Stimulated activated CD4-positive, alpha-beta T cell treated with anti-CD3 and anti-CD28 coated beads, TNF-alpha, amount 100 ng/mL, for 1 hour (primary cell): Measurements from ENCODE around the gene RARG.

Experiments used
- DNase-seq, 3 donors: peaks; one replicate each; pipeline ENCODE4 v3.0.0-alpha.2; 2020; ENCODE audit warnings: low read depth in 3 of 3, low spot score in 1 of 3

The RARG gene

DNA sequence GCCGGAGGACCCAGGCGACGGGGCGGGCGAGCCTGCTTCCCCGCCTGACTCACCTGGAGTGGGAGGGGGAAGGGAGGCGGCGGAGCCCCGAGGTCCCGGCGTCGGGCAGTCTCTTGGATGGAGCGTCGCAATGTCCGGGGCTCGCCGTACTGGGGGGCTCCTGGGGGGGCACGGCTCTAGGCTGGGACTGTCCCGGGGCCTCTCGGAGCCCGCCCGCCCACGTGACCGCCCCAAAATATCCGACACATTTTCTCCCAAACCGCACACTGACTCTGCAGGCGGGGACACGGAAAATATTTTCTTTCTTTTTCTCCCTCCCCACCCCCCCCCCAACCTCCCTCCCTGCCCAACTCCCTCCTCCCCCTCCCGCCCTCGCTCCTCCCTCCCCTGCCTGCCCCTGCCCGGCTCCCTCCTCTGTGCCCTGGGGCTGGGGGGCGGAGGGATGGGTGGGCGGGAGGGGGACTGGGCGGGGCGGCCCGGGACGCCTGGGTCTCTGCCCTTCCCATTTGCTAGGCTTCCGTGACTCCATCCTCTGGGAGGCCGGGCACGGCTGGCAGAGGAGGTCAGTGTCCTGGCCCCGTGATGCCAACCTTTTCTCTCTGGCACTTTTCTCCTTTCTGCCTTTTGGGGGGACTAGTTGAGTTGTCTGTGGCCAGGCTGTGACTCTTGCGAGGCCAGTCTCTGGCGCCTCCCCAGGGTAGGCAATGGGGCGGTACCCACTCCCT lies at the start of gene RARG:
Gene RARG (minus strand): TSS at position 289 of the 725 bp plus-strand sequence. CDS start 4,664 bp downstream, outside the sequence.
- peak in 2 of 3 donors; percentile 51 to 57 for DNase-seq

DNA sequence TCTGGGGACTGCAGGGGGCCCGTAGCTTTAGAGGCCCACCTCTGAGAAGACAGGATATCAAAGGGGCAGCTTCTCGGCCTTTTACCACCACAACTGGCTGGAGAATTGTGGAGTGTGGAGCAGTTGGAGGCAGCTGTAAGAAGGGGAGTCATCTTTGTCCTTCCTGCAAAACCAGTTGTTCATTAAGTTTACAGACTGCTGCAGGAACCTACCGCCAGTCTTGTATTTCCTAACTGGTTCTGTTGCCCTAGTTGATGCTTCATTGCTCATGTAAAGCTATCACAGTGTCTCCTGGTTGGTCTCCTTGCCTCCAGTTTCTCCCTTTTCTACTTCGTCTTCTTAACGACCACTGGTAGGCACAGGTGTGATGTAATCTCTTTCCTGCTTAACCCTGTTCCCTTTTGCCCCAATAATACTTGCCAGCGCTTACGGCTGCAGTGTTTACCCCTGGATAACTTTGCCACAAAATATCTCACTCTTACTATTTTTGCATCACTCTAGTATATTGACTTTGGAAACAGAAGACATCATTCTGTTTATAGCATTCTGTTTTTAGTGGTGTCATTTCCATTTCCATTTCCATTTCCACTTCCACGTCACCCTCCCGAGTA lies 48.0 kb upstream of the RARG start:
- DNase-seq, result no peak

DNA sequence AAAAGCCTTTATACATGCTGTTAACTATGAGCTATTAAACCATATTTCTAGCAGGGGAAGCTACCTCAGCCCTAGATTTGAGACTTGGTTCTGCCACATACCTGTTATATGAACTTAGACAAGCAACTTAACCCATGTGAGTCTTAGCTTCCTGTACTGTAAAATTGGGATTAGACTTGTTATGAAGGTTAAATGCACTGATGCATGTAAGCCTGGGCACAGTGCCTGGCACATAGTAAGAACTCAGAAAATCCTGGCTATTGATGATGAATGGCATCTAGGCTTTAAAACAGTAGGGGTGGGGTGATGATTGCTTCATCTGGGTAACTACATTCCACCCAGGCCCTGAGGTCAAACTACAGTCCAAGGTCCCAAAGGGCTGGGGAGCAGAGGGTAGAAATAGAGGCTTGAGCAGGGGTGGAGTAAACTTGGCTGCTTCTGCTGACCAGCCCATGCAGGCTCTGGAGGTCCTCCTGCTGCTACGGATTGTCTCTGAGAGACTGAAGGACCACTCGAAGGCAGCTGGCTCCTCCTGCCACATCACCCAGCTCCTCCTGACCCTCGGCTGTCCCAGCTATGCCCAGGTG lies 47.4 kb upstream of the RARG start:
- no peak for DNase-seq

DNA sequence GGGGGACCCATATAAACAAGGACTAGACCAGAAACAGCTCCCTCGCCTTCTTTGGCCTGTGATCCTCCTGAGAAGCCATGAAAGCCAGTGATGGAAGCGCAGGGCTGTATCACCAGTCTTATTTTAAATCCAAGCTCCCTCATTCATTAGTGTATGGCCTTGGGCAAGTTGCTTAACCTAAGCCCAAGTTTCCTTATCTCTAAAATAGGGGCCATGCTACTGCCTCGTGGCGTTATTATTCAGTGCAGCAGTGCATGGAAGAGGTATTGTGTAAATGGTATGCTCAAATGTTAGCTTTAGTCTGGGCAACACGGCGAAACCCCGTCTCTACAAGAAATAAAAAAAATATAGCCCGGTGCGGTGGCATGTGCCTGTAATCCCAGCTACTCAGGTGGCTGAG lies 46.0 kb upstream of the RARG start:
- DNase-seq, result no peak

DNA sequence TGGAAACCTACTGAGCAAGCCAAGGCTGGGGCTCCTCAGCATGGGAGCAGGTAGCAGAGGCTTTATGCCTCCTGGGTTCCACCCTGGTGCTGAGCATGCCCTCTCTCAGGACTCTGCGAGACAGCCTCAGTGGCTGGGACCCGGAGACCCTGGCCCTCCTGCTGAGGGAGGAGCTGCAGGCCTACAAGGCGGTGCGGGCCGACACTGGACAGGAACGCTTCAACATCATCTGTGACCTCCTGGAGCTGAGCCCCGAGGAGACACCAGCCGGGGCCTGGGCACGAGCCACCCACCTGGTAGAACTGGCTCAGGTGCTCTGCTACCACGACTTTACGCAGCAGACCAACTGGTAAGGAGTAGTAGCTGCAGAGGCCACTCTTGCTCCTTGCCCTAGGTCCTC lies 44.5 kb upstream of the RARG start:
- no peak for DNase-seq

DNA sequence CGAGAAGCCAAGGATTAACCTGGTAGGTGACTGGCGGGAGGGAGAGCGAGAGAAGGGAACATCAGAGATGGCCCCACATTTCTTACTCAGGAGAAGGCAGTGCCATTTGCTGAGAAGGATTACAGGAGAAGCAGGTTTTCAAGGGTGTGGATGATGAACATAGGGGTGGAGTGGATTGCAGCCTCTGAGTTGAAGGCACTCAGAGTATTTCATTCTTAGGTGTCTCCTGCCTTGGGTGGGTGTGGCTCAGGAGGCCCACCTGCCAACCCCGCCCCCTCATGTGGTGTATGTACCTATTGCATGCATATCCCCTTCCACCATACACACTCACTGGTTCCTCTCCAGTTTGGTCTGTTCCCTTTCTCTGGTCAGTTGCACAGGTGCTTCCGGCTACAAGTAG lies 42.4 kb upstream of the RARG start:
- DNase-seq, result no peak

DNA sequence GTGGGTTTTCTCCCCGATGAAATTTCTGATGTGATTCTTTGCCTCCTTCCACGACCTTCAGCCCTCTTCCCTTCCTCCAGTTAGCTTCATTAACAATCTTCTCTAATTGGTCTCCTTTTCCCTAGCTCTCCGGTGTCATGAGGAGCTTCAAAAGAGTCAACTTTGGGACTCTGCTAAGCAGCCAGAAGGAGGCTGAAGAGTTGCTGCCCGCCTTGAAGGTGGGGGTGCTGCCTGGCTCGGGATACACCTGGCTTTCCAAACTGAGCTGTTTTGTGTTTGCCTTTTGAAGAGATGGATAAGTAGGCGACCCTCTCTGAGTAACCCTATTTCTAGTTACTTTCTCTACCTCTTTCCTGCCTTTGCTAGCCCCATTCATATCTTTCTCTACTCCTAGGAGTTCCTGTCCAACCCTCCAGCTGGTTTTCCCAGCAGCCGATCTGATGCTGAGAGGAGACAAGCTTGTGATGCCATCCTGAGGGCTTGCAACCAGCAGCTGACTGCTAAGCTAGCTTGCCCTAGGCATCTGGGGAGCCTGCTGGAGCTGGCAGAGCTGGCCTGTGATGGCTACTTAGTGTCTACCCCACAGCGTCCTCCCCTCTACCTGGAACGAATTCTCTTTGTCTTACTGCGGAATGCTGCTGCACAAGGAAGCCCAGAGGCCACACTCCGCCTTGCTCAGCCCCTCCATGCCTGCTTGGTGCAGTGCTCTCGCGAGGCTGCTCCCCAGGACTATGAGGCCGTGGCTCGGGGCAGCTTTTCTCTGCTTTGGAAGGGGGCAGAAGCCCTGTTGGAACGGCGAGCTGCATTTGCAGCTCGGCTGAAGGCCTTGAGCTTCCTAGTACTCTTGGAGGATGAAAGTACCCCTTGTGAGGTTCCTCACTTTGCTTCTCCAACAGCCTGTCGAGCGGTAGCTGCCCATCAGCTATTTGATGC lies 36.9 kb upstream of the RARG start:
- no peak for DNase-seq

DNA sequence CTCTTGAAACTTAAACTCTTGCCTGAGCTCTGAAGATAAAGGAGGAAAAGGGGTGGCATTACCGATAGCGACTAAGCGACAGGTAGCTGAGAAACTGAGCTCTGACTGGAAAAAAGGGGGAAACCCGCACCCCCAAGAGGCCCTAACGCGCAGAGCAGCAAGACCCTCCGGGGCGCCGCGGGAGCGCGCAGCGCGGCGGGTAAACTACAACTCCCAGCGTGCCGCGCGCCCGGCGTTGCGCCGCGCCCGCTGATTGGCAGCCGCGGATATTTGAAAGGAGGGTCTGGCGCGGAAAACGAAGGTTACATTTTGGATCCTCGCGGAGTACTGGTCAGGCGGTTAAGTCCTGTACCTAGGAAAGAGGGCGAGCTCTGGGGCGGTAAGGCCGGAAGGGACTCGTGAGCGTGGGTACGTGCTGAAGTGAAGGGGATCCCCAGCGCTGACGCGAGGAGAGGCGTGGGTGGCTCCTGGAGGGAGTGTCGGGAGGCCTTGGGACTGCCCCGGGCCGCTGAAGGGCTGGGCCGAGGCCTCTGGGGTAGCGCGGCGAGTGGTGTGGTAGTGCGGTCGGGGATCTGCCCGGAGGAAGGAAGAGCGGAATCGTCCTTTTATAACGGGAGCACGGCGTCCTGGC lies 36.1 kb upstream of the RARG start, which contains the start of gene ESPL1:
Gene ESPL1 (plus strand): TSS at position 301 of the 631 bp plus-strand sequence. CDS start 468 bp downstream, outside the sequence.
- peak; percentile 46 to 68 (median 64) for DNase-seq

DNA sequence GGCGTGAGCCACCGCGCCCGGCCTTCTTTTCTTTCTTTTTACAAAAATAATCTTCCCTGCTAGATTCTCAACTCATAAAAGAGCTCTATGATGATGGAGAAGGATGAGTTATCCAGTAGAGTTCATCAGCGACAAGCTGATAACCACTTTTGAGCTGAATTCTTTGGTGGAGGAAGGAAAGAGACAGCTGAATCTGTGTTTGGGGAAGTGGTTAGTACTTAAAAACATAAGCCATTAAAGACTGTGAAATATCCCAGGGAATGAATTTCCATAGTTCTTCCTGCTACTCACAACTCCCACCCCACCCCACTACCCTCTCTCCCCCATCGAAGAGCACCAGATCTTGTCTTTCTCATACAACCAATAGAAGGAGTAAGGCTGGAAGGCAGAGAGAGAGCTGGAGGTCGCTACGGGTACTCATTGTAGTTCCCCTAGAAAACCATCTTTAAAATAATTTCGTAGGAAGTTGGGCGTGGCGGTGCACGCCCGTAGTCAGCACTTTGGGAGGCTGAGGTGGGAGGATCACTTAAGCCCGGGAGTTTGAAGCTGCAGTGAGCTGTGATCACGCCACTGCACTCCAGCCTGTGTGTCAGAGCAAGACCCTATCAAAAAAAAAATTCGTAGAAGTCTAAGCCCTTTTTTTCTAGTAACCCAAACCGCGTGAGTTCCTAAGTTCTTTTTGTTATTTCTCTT lies 35.4 kb upstream of the RARG start:
- DNase-seq, result no peak

DNA sequence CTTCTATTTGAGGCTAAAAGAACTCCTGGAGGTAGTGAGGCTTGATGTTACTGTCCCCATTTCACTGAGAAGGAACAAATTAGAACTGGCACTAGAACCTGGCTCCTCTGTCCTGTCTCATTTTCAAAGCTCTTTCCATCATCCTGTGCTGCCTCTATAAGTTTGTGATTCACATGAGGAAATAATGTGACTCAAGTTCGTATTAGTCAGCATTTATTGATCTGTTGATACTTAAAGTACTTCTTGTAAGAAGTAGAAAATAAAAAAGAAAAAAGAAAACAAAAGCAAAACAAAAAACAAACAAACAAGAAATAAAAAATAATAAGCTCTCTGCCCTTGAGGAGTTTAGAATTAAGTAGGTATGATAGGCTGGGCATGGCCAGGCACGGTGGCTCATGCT lies 33.8 kb upstream of the RARG start:
- DNase-seq, result no peak

DNA sequence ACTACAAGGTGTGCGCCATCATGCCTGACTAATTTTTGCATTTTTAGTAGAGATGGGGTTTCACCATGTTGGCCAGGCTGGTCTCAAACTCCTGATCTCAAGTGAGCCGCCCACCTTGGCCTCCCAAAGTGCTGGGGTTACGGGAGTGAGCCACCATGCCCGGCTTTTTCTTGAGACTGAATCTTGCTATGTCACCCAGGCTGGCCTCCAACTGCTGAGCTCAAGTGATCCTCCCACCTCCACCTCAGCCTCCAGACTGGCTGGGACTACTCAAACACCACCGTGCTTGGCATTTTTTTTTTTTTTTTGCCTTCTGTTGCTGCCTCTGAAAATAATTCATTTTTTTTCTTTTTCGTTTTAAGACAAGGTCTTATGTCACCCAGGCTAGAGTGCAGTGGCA lies 27.9 kb upstream of the RARG start:
- no peak for DNase-seq

DNA sequence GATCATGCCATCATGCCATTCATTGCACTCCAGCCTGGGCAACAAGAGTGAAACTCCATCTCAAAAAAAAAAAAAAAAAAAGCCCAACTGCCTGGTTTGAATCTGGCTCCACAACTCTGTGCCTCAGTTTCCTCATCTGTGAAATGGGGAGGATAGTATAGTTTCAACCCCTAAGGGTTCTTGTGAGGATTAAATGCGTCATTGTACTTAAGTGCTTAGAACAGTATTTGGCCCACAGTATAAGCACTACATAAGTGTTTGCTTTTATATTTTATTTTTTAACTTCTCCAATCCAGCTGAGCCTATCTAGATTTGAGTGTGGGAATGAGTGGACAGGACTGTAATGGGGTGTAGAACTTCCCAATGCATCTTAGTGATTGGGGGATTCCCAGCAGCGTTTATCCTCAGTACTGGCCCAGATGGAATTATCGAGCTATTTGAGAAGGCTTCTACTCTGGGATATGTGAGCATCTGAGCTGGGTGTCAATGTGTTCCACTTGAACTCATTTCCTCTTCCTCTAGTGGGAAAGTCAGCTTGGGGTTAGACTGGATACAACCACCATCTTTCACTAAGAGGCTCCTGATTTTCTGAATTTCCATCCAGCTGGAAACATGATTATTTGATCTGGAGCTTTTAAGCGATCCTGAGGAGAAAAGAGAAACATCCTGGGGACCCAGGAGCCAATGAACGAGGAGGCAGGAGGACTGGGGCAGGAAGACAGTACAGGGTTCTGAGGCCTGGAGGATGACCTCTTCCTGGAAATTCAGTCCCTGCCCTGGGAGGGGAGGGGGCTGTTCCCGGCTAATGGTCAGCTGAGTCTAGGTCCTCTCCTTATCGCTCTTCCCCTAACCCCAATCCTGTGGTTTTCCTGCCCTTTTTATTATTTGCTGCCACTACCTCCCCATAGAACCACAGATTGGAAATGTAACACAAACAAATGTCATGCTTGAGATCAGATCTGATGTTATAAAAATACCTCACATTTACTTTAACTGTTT lies 26.8 kb upstream of the RARG start:
- DNase-seq, result no peak

DNA sequence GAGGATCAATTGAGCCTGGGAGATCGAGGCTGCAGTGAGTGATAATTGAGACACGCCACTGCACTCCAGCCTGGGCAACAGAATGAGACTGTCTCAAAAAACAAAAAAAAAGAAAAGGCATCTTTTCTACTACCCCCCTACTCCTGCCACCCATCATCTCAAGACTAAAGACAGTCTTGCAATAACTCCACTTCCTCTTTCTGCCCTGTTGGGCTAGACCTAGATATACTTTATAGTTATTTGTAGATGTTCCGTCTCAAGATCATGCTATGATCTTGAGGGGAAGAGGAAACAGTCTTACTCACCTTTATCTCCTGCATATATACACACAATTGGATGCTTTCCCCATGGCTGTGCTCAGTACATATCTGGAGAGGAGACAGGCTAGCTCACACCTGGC lies 24.0 kb upstream of the RARG start:
- DNase-seq, result no peak

DNA sequence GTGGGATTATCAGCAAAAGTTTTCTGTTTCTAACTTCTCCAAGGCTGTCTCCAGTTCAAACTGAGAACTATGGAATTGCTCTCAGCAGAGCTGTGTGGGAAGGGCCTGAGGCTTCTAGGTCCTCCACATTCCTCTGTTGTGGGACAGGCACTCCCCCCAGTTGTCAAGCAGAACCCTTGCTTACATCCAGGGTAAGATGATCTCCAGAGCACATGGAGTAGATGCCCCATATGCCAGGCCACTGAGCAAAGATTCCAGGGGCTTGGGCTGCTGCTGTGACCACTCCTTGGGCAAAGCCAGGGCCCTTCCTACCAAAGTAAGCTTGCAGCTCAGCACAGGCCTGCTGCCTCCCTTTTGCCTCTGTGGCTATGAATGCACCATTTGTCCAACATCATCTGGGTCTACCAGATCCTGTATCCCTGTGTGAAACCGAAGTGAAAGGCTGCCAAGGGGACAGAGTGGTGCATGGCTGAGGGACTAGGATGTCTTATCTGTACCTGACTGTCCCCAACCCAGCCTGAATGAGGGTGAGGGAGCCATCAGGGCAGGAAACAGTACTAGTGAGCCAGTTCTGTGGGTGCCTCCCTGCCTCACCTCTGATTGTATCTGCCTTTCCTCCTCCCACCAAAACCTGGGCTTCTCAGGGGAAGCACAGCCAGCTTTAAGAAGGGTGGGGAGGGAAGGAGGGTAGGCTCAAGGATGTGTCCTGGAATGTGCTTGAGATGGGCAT lies 23.0 kb upstream of the RARG start:
- no peak for DNase-seq

DNA sequence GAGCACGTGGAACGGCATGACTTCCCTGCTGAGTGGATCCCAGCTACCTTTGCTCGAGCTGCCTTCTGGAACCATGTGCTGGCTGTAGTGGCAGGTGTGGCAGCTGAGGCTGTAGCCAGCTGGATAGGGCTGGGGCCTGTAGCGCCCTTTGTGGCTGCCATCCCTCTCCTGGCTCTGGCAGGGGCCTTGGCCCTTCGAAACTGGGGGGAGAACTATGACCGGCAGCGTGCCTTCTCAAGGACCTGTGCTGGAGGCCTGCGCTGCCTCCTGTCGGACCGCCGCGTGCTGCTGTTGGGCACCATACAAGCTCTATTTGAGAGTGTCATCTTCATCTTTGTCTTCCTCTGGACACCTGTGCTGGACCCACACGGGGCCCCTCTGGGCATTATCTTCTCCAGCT lies 21.3 kb upstream of the RARG start:
- DNase-seq, result no peak

DNA sequence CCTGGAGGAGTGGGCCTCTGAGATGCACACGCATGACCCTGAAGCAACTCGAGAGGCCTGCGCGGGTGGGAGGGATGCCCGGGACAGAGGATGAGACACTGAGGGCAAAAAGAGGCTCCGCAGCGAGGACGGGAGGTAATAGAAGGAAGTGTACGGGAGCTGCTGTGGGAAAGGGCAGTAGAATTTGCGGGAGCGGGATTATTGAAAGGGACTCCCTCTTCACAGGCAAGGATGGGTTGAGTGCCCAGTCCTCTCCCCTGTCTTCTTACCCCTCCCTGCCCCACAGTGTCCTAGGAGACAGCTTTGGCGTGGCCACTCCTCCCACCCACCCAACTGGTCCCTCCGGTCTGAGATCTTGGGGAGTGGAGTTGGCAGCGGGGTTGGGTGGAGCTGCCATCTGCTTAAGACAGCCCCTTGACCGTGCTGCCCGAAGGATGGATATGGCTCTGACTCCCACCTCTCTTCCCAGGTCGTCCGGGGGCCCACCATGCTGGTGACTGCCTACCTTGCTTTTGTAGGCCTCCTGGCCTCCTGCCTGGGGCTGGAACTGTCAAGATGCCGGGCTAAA lies 20.4 kb upstream of the RARG start:
- no peak for DNase-seq

DNA sequence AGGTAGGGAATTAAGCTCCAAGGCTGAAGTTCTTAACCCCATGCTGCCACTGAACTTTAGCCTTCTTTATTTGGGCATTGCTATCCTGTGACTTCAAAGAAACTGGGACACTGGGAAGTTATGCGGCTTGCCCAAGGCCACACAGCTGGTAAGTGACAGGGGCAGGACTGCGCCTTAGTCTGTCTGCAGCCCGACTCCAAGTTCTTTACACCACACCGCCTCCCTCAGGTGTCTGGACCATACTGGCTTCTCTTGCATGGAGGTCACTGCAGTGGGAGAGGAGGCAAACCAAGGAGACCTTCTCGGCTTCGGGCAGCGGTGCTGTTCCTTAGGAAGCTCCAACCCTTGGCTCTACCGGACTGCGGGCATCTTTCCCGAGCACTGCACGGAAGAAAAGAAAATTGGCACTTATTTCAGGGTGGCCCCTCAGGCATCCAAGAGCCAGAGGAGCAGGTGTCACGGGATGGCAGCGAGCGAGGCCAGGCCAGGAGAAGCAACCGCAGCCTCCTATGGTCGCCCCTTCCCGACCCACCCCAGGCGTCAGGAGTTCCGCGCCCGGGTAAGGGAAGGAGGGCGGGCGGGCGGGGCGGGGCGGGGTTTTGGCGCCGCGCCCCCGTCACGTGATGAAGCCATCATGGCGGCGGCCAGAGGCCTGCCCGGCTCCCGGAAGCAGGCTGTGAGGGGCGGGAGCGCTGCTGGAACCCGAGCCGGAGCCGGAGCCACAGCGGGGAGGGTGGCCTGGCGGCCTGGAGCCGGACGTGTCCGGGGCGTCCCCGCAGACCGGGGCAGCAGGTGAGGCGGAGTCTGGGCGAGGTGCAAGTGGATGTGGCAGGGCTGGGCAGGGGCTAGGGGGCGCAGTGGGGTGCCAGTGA lies 19.7 kb upstream of the RARG start:
- DNase-seq, result peak; percentile 29 to 50 (median 37)
